Measurements from ENCODE around the gene FAM20A.
"Not testable (repeated sequence)": the region's sequence is repeated elsewhere in the genome, so short reads cannot be mapped to it uniquely, and the experiment has no call there.

FAM20A gene

GRCh38 chr17:68587847-68588246 is 13.3 kb downstream of the FAM20A start:
- DNase-seq: no peak

- no peak for DNase-seq
Observed at GRCh38 chr17:68587026-68587425, 14.1 kb downstream of the FAM20A start.

- no peak for DNase-seq
Observed at GRCh38 chr17:68585643-68586042, 15.5 kb downstream of the FAM20A start.

GRCh38 chr17:68584581-68585303 is 16.4 kb downstream of the FAM20A start:
- no peak for DNase-seq

GRCh38 chr17:68582867-68583266 is 18.3 kb downstream of the FAM20A start:
- DNase-seq: not testable (repeated sequence)

- DNase-seq: no peak
Observed at GRCh38 chr17:68581863-68582645, 19.1 kb downstream of the FAM20A start.

GRCh38 chr17:68580236-68580770 is 20.9 kb downstream of the FAM20A start:
- no peak for DNase-seq

GRCh38 chr17:68579194-68579927 is 21.8 kb downstream of the FAM20A start:
- no peak for DNase-seq

GRCh38 chr17:68578236-68578635 is 22.9 kb downstream of the FAM20A start:
- DNase-seq: no peak

- DNase-seq: no peak
Observed at GRCh38 chr17:68577497-68577821, 23.7 kb downstream of the FAM20A start.

GRCh38 chr17:68576811-68577496 is 24.2 kb downstream of the FAM20A start:
- DNase-seq: no peak

GRCh38 chr17:68576137-68576536 is 25.0 kb downstream of the FAM20A start:
- no peak for DNase-seq

- no peak for DNase-seq
Observed at GRCh38 chr17:68573338-68573737, 27.8 kb downstream of the FAM20A start.

- DNase-seq: no peak
Observed at GRCh38 chr17:68572138-68572842, 28.9 kb downstream of the FAM20A start.

GRCh38 chr17:68570526-68570925 is 30.6 kb downstream of the FAM20A start:
- no peak for DNase-seq

- no peak for DNase-seq
Observed at GRCh38 chr17:68569346-68569745, 31.8 kb downstream of the FAM20A start.

- DNase-seq: no peak
Observed at GRCh38 chr17:68568581-68568980, 32.6 kb downstream of the FAM20A start.

- no peak for DNase-seq
Observed at GRCh38 chr17:68567581-68567980, 33.6 kb downstream of the FAM20A start.

GRCh38 chr17:68567035-68567434 is 34.1 kb downstream of the FAM20A start:
- no peak for DNase-seq

GRCh38 chr17:68566442-68566738 is 34.8 kb downstream of the FAM20A start:
- no peak for DNase-seq

GRCh38 chr17:68565661-68566441 is 35.3 kb downstream of the FAM20A start:
- no peak for DNase-seq

All from stimulated activated CD4-positive, alpha-beta T cell treated with anti-CD3 and anti-CD28 coated beads, Interleukin-4, amount 100 ng/mL, for 4 hours (primary cell).